IMR-90 (cell line): ENCODE data around the gene PRL. TPM values are rescaled to one million over a fixed set of nuclear protein-coding genes. Genes with fewer than 3 reads are reported as not detected.

ENCODE experiments used
- ATAC-seq: fragments of 200-7000 bp; cut with Tn5 transposase; 2 replicates; pipeline ENCODE4 v1.9.1; 2020; ENCODE audit warnings: low read depth, mild to moderate bottlenecking, moderate library complexity
- BruUV-seq: library from RNA; stranded (reverse); fragments of 400-500 nt; replicated peaks from 2 replicates; lab custom pipeline; 2021; lab: Mats Ljungman, UMichigan
- CTCF ChIA-PET: fragments of 300-600 bp; formaldehyde crosslinking; extraction: SDS; loops from one replicate; lab custom pipeline; 2021; ENCODE audit warnings: antibody characterized with exemption; lab: Yijun Ruan, JAX
- POLR2A ChIA-PET: fragments of 300-600 bp; sonication (Branson Sonifier 250); formaldehyde crosslinking; loops from one replicate; lab custom pipeline; 2022; ENCODE audit warnings: antibody characterized with exemption; ENCODE audit not compliant: unreplicated experiment; lab: Charles Lee
- DNase-seq: peaks from one replicate; pipeline ENCODE4 v3.0.0; 2013
- H2AFZ ChIP-seq: replicated peaks from 2 replicates; pipeline ENCODE3; 2013; ENCODE audit warnings: low read length, mild to moderate bottlenecking; ENCODE audit not compliant: poor library complexity
- H2AK5ac ChIP-seq: 2 replicates; pipeline ENCODE4 v1.6.1; 2013; ENCODE audit warnings: low read depth, low read length, inconsistent platforms
- H2AK9ac ChIP-seq: replicated peaks from 2 replicates; pipeline ENCODE3; 2013; ENCODE audit warnings: mild to moderate bottlenecking, low read depth, low read length, moderate library complexity; ENCODE audit not compliant: poor library complexity
- H2BK120ac ChIP-seq: 2 replicates; pipeline ENCODE4 v1.6.1; 2013; ENCODE audit warnings: low read depth, low read length, inconsistent platforms
- H2BK15ac ChIP-seq: 3 replicates; pipeline ENCODE4 v1.6.1; 2013; ENCODE audit warnings: low read depth, low read length, inconsistent platforms
- H2BK20ac ChIP-seq: 2 replicates; pipeline ENCODE4 v1.6.1; 2013; ENCODE audit warnings: low read depth, mild to moderate bottlenecking, inconsistent platforms, low read length, moderate library complexity
- H2BK5ac ChIP-seq: 2 replicates; pipeline ENCODE4 v1.6.1; 2013; ENCODE audit warnings: mild to moderate bottlenecking, low read depth, low read length, inconsistent platforms; ENCODE audit not compliant: poor library complexity, severe bottlenecking
- H3K14ac ChIP-seq: replicated peaks from 2 replicates; pipeline ENCODE4 v1.6.1; 2013; ENCODE audit warnings: low read depth, low read length, inconsistent platforms
- H3K18ac ChIP-seq: 2 replicates; pipeline ENCODE4 v1.6.1; 2013; ENCODE audit warnings: low read depth, low read length, control low read depth
- H3K23ac ChIP-seq: 2 replicates; pipeline ENCODE4 v1.6.1; 2013; ENCODE audit warnings: low read depth, low read length, inconsistent platforms
- H3K27ac ChIP-seq: 2 replicates; pipeline ENCODE4 v1.5.1; 2013; ENCODE audit warnings: mild to moderate bottlenecking, control low read depth, low read length; ENCODE audit not compliant: insufficient read depth
- H3K27me3 ChIP-seq: 2 replicates; pipeline ENCODE4 v1.6.1; 2013; ENCODE audit warnings: low read length; ENCODE audit not compliant: control insufficient read depth, insufficient read depth
- H3K36me3 ChIP-seq: 2 replicates; pipeline ENCODE4 v1.6.1; 2013; ENCODE audit warnings: low read length, mixed read lengths; ENCODE audit not compliant: control insufficient read depth, insufficient read depth
- H3K4ac ChIP-seq: 2 replicates; pipeline ENCODE4 v1.6.1; 2013; ENCODE audit warnings: low read depth, low read length, inconsistent platforms
- H3K4me1 ChIP-seq: 2 replicates; pipeline ENCODE4 v1.6.1; 2013; ENCODE audit warnings: low read length, mixed read lengths; ENCODE audit not compliant: control insufficient read depth, insufficient read depth
- H3K4me2 ChIP-seq: 2 replicates; pipeline ENCODE4 v1.6.1; 2013; ENCODE audit warnings: low read depth, mild to moderate bottlenecking, control low read depth, low read length, moderate library complexity
- H3K4me3 ChIP-seq: 2 replicates; pipeline ENCODE4 v1.5.1; 2013; ENCODE audit warnings: low read depth, mild to moderate bottlenecking, control low read depth, low read length, moderate library complexity; ENCODE audit not compliant: insufficient read depth
- H3K56ac ChIP-seq: 2 replicates; pipeline ENCODE4 v1.6.1; 2013; ENCODE audit warnings: low read length, inconsistent platforms; ENCODE audit not compliant: insufficient read depth; ENCODE audit errors: extremely low read depth
- H3K79me1 ChIP-seq, 2 experiments: 2 replicates each; pipeline ENCODE4 v1.6.1; 2013; ENCODE audit warnings: low read length in 2 of 2, inconsistent platforms in 1 of 2, low read depth in 1 of 2
- H3K9ac ChIP-seq: 2 replicates; pipeline ENCODE4 v1.6.1; 2013; ENCODE audit warnings: low read depth, low read length, control low read depth
- H3K9me1 ChIP-seq: 2 replicates; pipeline ENCODE4 v1.6.1; 2013; ENCODE audit warnings: low read length, inconsistent platforms; ENCODE audit not compliant: insufficient read depth
- H3K9me3 ChIP-seq: 2 replicates; pipeline ENCODE4 v1.6.1; 2013; ENCODE audit warnings: low read length; ENCODE audit not compliant: control insufficient read depth, insufficient read depth
- H4K20me1 ChIP-seq: 2 replicates; pipeline ENCODE4 v1.6.1; 2013; ENCODE audit warnings: low read length, inconsistent platforms; ENCODE audit not compliant: insufficient read depth
- H4K5ac ChIP-seq: 2 replicates; pipeline ENCODE4 v1.6.1; 2013; ENCODE audit warnings: mild to moderate bottlenecking, low read depth, low read length, control low read depth
- H4K8ac ChIP-seq, 2 experiments: 2 replicates each; pipeline ENCODE4 v1.6.1; 2013; ENCODE audit warnings: low read depth in 2 of 2, low read length in 2 of 2, control low read depth in 1 of 2, inconsistent platforms in 1 of 2
- H4K91ac ChIP-seq: 2 replicates; pipeline ENCODE4 v1.6.1; 2013; ENCODE audit warnings: low read depth, low read length, inconsistent platforms; ENCODE audit not compliant: insufficient read depth
- FOS ChIP-seq: fragments of 150-350 bp; IDR thresholded peaks from 2 replicates; pipeline ENCODE4 v1.6.1; 2016; ENCODE audit warnings: low read depth, low read length
- POLR2A ChIP-seq: IDR thresholded peaks from 2 replicates; pipeline ENCODE4 v1.6.1; 2012; ENCODE audit warnings: mild to moderate bottlenecking, low read depth, low read length
- dilution Hi-C: fragments of 300-500 bp; cut with HindIII; formaldehyde crosslinking; loops from one replicate; pipeline ENCODE4 v1.14.3; 2018; ENCODE audit warnings: low sequenced_read_pairs; ENCODE audit not compliant: unreplicated experiment
- in situ Hi-C: fragments of 300-500 bp; cut with MboI; formaldehyde crosslinking; loops from 3 replicates; pipeline ENCODE4 v1.14.3; 2019; ENCODE audit warnings: low sequenced_read_pairs, inconsistent platforms, mixed read lengths
- intact Hi-C: fragments of 100-400 bp; cut with micrococcal nuclease; formaldehyde crosslinking; loops from 2 replicates; pipeline ENCODE4 v1.10.0; 2022
- polyA plus RNA-seq, 3 experiments: library from polyadenylated mRNA; depleted of rRNA; stranded (reverse); fragments of >200 nt; gene quantifications; 2 replicates each; pipeline ENCODE4 v1.2.3, GENCODE V29; 2012; ENCODE audit warnings: low replicate concordance in 1 of 3
- total RNA-seq: library from RNA; depleted of rRNA; stranded (reverse); fragments of >200 nt; gene quantifications from 2 replicates; pipeline ENCODE4 v1.2.3, GENCODE V29; 2012

Gene PRL
- total and polyA plus RNA-seq, 2 of the 4 experiments (the other 2 are of a cell fraction) = not detected

DNA sequence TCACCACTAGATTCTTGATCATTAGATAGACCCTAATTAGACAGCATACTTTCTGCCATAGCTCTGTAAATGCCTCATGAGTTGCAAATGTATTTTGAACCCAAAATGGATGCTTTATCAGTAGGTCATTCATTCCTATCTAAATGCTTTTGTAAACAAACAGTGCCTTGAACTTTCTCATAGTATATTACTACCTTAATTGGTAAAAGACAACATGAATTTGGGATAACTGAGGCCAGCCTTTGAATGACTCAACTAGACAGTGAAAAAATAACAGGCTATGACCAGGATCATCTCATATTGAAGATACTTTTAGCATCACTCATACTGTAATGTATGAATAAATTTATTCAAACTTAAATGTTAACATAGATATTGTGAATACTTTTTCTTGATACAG lies 37.0 kb upstream of the PRL start:
- TF ChIP-seq POLR2A (no peak), FOS (0 out of 2 replicates have a peak, but pooled peaks have one; percentile 22)
- Histone ChIP-seq H2AK5ac (peak overlapping the region; percentile 48; the same call in 1 of the 2 replicates), H3K27ac (peak overlapping the region; percentile 56), H2BK20ac (peak overlapping the region; percentile 44), H2AFZ (no peak overlapping the region), H4K91ac (peak overlapping the region; percentile 78; the same call in 1 of the 2 replicates), H3K4ac (peak overlapping the region; percentile 70; the same call in 1 of the 2 replicates), H3K4me1 (peaks cover 8% of the 10 kb centered on the region), H3K9me3 (no peaks in the 10 kb centered on the region), H2BK5ac (peak overlapping the region; percentile 90), H4K8ac (peak overlapping the region; percentile 86 to 87; a peak in 3 of 4 replicates), H3K14ac (peak overlapping the region; percentile 34; the same call in 1 of the 2 replicates), H3K4me2 (peak overlapping the region; percentile 41; the same call in 1 of the 2 replicates), H4K5ac (peak overlapping the region; percentile 60; the same call in 1 of the 2 replicates), H3K4me3 (no peak overlapping the region), H2BK15ac (peak overlapping the region; percentile 73; the same call in 1 of the 3 replicates), H3K56ac (0 out of 2 replicates have a peak overlapping the region, but pooled peaks have one; percentile 46), H3K36me3 (no peaks in the 10 kb centered on the region), H2BK120ac (peak overlapping the region; percentile 82), H3K9ac (no peak overlapping the region), H4K20me1 (no peaks in the 10 kb centered on the region), H3K79me1 (no peaks in the 10 kb centered on the region), H3K18ac (peak overlapping the region; percentile 93; the same call in 1 of the 2 replicates), H3K27me3 (no peaks in the 10 kb centered on the region), H2AK9ac (no peak overlapping the region), H3K9me1 (peaks cover 3% of the 10 kb centered on the region), H3K23ac (peak overlapping the region; percentile 62)
- dilution Hi-C loops (no loop called here), intact Hi-C loops (loop anchor here (10.0 kb wide), 1 partner anchor 1111 kb away; no protein-coding TSS in a partner anchor), in situ Hi-C loops (no loop called here)
- POLR2A ChIA-PET = no interaction called here
- DNase-seq = peak; percentile 68
- no TSS peak for BruUV-seq
- ATAC-seq = peak; percentile 74
- CTCF ChIA-PET = interaction anchor here (1.1 kb wide), 1 partner anchor 10 kb away, joined by 3 read pairs; no protein-coding TSS in a partner anchor
